Right lobe of liver (tissue), 4 donors: ENCODE data around the gene WDR27.

Experiments
- POLR2A ChIP-seq: fragments of 450-650 bp; IDR thresholded peaks from one replicate; pipeline ENCODE4 v1.6.1; 2017; ENCODE audit warnings: antibody characterized with exemption, mild to moderate bottlenecking
- TF ChIP-seq, protein P1 (sequence below), 4 donors: fragments of 200-600 bp in 3 of 4; fragments of 450-650 bp in 1 of 4; IDR thresholded peaks; one replicate each; pipeline versions ENCODE4 v1.5.1 to v1.8.0; 2016 to 2022; ENCODE audit warnings: antibody characterized with exemption in 4 of 4, mild to moderate bottlenecking in 2 of 4
- donor health status: DM: no; HTN: no; CAD: no.
- donor health status: DM: no; HTN: no; CAD: no.
- donor health status: DM: no; HTN: yes; CAD: no.

- TF ChIP-seq, protein P1, sequence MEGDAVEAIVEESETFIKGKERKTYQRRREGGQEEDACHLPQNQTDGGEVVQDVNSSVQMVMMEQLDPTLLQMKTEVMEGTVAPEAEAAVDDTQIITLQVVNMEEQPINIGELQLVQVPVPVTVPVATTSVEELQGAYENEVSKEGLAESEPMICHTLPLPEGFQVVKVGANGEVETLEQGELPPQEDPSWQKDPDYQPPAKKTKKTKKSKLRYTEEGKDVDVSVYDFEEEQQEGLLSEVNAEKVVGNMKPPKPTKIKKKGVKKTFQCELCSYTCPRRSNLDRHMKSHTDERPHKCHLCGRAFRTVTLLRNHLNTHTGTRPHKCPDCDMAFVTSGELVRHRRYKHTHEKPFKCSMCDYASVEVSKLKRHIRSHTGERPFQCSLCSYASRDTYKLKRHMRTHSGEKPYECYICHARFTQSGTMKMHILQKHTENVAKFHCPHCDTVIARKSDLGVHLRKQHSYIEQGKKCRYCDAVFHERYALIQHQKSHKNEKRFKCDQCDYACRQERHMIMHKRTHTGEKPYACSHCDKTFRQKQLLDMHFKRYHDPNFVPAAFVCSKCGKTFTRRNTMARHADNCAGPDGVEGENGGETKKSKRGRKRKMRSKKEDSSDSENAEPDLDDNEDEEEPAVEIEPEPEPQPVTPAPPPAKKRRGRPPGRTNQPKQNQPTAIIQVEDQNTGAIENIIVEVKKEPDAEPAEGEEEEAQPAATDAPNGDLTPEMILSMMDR (IDR thresholded peaks at IDR 0.05), result no peak
- no peak for TF ChIP-seq POLR2A
These were observed 69.0 kb downstream of the WDR27 start for GRCh38 chr6:169632841-169633240.
